ENCODE data around the gene CCDC88A.

Gene CCDC88A

GRCh38 chr2:55438391-55439100 lies 18.9 kb upstream of the CCDC88A start:
- TF ChIP-seq CTCF (IDR thresholded peaks at IDR 0.05; ENCODE audit: unreplicated experiment in 3 of 3): no peak
- Mint-ChIP-seq H3K27me3 (ENCODE audit: low read depth) (peaks cover 2% of the 10 kb centered on the region), H3K27ac (no peak overlapping the region), H3K4me1 (no peaks in the 10 kb centered on the region), H3K36me3 (ENCODE audit: low read depth) (no peaks in the 10 kb centered on the region), H3K4me3 (no peak overlapping the region), H3K9me3 (peaks cover 10% of the 10 kb centered on the region)

- Mint-ChIP-seq H3K27me3 (ENCODE audit: low read depth) (no peaks in the 10 kb centered on the region), H3K9me3 (peaks cover 5% of the 10 kb centered on the region), H3K36me3 (ENCODE audit: low read depth) (no peaks in the 10 kb centered on the region), H3K27ac (no peak overlapping the region), H3K4me1 (no peaks in the 10 kb centered on the region), H3K4me3 (no peak overlapping the region)
- no peak for TF ChIP-seq CTCF (IDR thresholded peaks at IDR 0.05; ENCODE audit: unreplicated experiment in 3 of 3)
Measured at GRCh38 chr2:55437515-55438390, 18.1 kb upstream of the CCDC88A start.

- Mint-ChIP-seq H3K36me3 (ENCODE audit: low read depth) (no peaks in the 10 kb centered on the region), H3K27ac (no peak overlapping the region), H3K27me3 (ENCODE audit: low read depth) (no peaks in the 10 kb centered on the region), H3K4me3 (no peak overlapping the region), H3K4me1 (peaks cover 24% of the 10 kb centered on the region), H3K9me3 (peaks cover 2% of the 10 kb centered on the region)
- TF ChIP-seq CTCF (IDR thresholded peaks at IDR 0.05; ENCODE audit: unreplicated experiment in 3 of 3): peak; percentile 38 to 53 (median 45)
Measured at GRCh38 chr2:55431982-55432627, 12.4 kb upstream of the CCDC88A start.

GRCh38 chr2:55430211-55430975 lies 10.7 kb upstream of the CCDC88A start:
- H3K9me3 Mint-ChIP-seq: no peaks in the 10 kb centered on the region
- peak overlapping the region in 2 of 3 experiments; percentile 6 to 7 for H3K4me3 Mint-ChIP-seq
- H3K36me3 Mint-ChIP-seq (ENCODE audit: low read depth): no peaks in the 10 kb centered on the region
- peaks cover 24% of the 10 kb centered on the region for H3K4me1 Mint-ChIP-seq
- H3K27ac Mint-ChIP-seq: peak overlapping the region; percentile 10 to 72 (median 61)
- no peak for TF ChIP-seq CTCF (IDR thresholded peaks at IDR 0.05; ENCODE audit: unreplicated experiment in 3 of 3)
- no peaks in the 10 kb centered on the region for H3K27me3 Mint-ChIP-seq (ENCODE audit: low read depth)

- Mint-ChIP-seq H3K9me3 (no peaks in the 10 kb centered on the region), H3K4me1 (peaks cover 24% of the 10 kb centered on the region), H3K36me3 (ENCODE audit: low read depth) (no peaks in the 10 kb centered on the region), H3K27me3 (ENCODE audit: low read depth) (no peaks in the 10 kb centered on the region), H3K27ac (no peak overlapping the region), H3K4me3 (no peak overlapping the region)
- no peak for TF ChIP-seq CTCF (IDR thresholded peaks at IDR 0.05; ENCODE audit: unreplicated experiment in 3 of 3)
Measured at GRCh38 chr2:55428258-55428657, 8.6 kb upstream of the CCDC88A start.

Measured in nephron (organoid).